HepG2 (cell line): ENCODE data around the gene KIF26B. TPM values are rescaled to one million over a fixed set of nuclear protein-coding genes. Genes with fewer than 3 reads are reported as not detected.

Source experiments
- ATF7-NPFF ChIP-seq: sonication (generic); formaldehyde crosslinking; IDR thresholded peaks from 2 replicates; pipeline ENCODE4 v1.8.1; 2023; ENCODE audit warnings: mild to moderate bottlenecking, low read depth, missing genetic modification reagents, moderate library complexity
- MBNL3 ChIP-seq: fragments of 250-450 bp; sonication (Bioruptor Pico); conservative IDR thresholded peaks from 2 replicates; pipeline ENCODE4 v1.8.0; 2022; ENCODE audit warnings: mild to moderate bottlenecking, inconsistent platforms
- NR2F1 ChIP-seq, 2 experiments: fragments of 450-650 bp in 1 of 2; formaldehyde crosslinking in 1 of 2; IDR thresholded peaks; 2 replicates each; pipeline versions ENCODE4 v1.5.0 to v1.6.1; 2016 to 2020; ENCODE audit warnings: mild to moderate bottlenecking in 1 of 2, missing compliant biosample characterization in 1 of 2, missing genetic modification reagents in 1 of 2, moderate library complexity in 1 of 2
- PRPF4 ChIP-seq: fragments of 200-400 bp; formaldehyde crosslinking; IDR thresholded peaks from 2 replicates; pipeline ENCODE4 v1.6.1; 2016; ENCODE audit warnings: low read length, low read depth; ENCODE audit not compliant: poor library complexity, severe bottlenecking
- ZFX ChIP-seq: sonication (generic); formaldehyde crosslinking; IDR thresholded peaks from 2 replicates; pipeline ENCODE4 v1.4.0; 2020; ENCODE audit warnings: mild to moderate bottlenecking, low read depth, missing genetic modification reagents, moderate library complexity
- ZNF232 ChIP-seq: sonication (generic); formaldehyde crosslinking; IDR thresholded peaks from 2 replicates; pipeline ENCODE4 v1.4.0; 2020; ENCODE audit warnings: missing genetic modification reagents, borderline replicate concordance
- ZNF530 ChIP-seq: sonication (generic); formaldehyde crosslinking; IDR thresholded peaks from 2 replicates; pipeline ENCODE4 v1.5.0; 2020; ENCODE audit warnings: low read depth, mild to moderate bottlenecking, missing genetic modification reagents
- ZNF709 ChIP-seq: sonication (generic); formaldehyde crosslinking; IDR thresholded peaks from 2 replicates; pipeline ENCODE4 v1.5.0; 2020; ENCODE audit warnings: mild to moderate bottlenecking, missing genetic modification reagents
- ZNF746 ChIP-seq: sonication (generic); formaldehyde crosslinking; IDR thresholded peaks from 2 replicates; pipeline ENCODE4 v1.8.0; 2022; ENCODE audit warnings: mild to moderate bottlenecking, missing genetic modification reagents
- ZNF83 ChIP-seq: sonication (generic); formaldehyde crosslinking; IDR thresholded peaks from 2 replicates; pipeline ENCODE4 v1.4.0; 2020; ENCODE audit warnings: missing genetic modification reagents, mild to moderate bottlenecking, borderline replicate concordance
- polyA plus RNA-seq, 8 experiments: library from polyadenylated mRNA; depleted of rRNA in 3 of 8; stranded (reverse) in 7 of 8; unstranded in 1 of 8; fragments of >200 nt; fragmentation: Illumina TruSeq in 4 of 8; extraction: Trizol in 4 of 8; gene quantifications; 2 replicates each; pipeline versions ENCODE4 v1.2.1 to v1.2.3, GENCODE V29; 2011 to 2016; ENCODE audit warnings: low read depth in 4 of 8, missing spikeins in 1 of 8, mixed read lengths in 1 of 8; ENCODE audit not compliant: insufficient read depth in 1 of 8
- total RNA-seq, 5 experiments: library from RNA; depleted of rRNA; stranded (reverse); fragments of >200 nt; fragmentation: Illumina TruSeq; extraction: Trizol; gene quantifications; 2 replicates each; pipeline ENCODE4 v1.2.3, GENCODE V29; 2016; ENCODE audit warnings: low read depth in 1 of 5
- TF ChIP-seq, protein P1 (sequence below): sonication (generic); formaldehyde crosslinking; IDR thresholded peaks from 2 replicates; pipeline ENCODE4 v1.5.0; 2020; ENCODE audit warnings: mild to moderate bottlenecking, missing genetic modification reagents

Gene KIF26B
- total and polyA plus RNA-seq, 2 of the 13 experiments (the other 11 are each of a cell fraction or from before 2014, with no cell fraction given): 0.08 to 0.09 TPM

- TF ChIP-seq ZNF709: no peak
- TF ChIP-seq ZNF83: no peak
- no peak for TF ChIP-seq ZFX (CRISPR knock-in tag)
- TF ChIP-seq, protein P1, sequence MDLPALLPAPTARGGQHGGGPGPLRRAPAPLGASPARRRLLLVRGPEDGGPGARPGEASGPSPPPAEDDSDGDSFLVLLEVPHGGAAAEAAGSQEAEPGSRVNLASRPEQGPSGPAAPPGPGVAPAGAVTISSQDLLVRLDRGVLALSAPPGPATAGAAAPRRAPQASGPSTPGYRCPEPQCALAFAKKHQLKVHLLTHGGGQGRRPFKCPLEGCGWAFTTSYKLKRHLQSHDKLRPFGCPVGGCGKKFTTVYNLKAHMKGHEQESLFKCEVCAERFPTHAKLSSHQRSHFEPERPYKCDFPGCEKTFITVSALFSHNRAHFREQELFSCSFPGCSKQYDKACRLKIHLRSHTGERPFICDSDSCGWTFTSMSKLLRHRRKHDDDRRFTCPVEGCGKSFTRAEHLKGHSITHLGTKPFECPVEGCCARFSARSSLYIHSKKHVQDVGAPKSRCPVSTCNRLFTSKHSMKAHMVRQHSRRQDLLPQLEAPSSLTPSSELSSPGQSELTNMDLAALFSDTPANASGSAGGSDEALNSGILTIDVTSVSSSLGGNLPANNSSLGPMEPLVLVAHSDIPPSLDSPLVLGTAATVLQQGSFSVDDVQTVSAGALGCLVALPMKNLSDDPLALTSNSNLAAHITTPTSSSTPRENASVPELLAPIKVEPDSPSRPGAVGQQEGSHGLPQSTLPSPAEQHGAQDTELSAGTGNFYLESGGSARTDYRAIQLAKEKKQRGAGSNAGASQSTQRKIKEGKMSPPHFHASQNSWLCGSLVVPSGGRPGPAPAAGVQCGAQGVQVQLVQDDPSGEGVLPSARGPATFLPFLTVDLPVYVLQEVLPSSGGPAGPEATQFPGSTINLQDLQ (CRISPR knock-in tag): no peak
- TF ChIP-seq ZNF530 (CRISPR knock-in tag): no peak
- TF ChIP-seq ZNF232 (CRISPR knock-in tag): no peak
- TF ChIP-seq ZNF746 (CRISPR knock-in tag): no peak
- TF ChIP-seq PRPF4: no peak
- no peak for TF ChIP-seq MBNL3 (CRISPR knock-in tag)
- TF ChIP-seq NR2F1 (CRISPR knock-in tag; IDR thresholded peaks at IDR 0.05): no peak
- TF ChIP-seq ATF7-NPFF (CRISPR knock-in tag): no peak
Observed at GRCh38 chr1:245221805-245222204, 67.0 kb downstream of the KIF26B start (continued).
